Gastrocnemius medialis (tissue), 4 donors: ENCODE results near the gene NUDT8. TPM values are rescaled to one million over a fixed set of nuclear protein-coding genes. Genes with fewer than 3 reads are reported as not detected.

Experiments used
- ATAC-seq, 2 donors: fragments of 150-250 bp; one replicate each; pipeline ENCODE4 v1.9.1; 2016
- DNase-seq, 2 donors: peaks; one replicate each; pipeline ENCODE4 v3.0.0-alpha.2; 2019
- H3K27ac ChIP-seq, 4 donors: fragments of 200-600 bp; sonication (generic); 1 replicate in 1 of 4; 2 replicates in 3 of 4; pipeline ENCODE4 v1.5.1; 2016 to 2018; ENCODE audit warnings: mild to moderate bottlenecking in 2 of 4, moderate library complexity in 1 of 4
- H3K27me3 ChIP-seq, 3 donors: fragments of 200-600 bp; sonication (generic) in 2 of 3; 1 replicate in 1 of 3; 2 replicates in 2 of 3; pipeline versions ENCODE4 v1.5.1 to v1.6.0; 2016 to 2019; ENCODE audit warnings: mild to moderate bottlenecking in 1 of 3, moderate library complexity in 1 of 3
- H3K36me3 ChIP-seq, 2 donors: fragments of 200-600 bp; sonication (generic) in 1 of 2; one replicate each; pipeline ENCODE4 v1.5.1; 2017 to 2018
- H3K4me1 ChIP-seq, 2 donors: fragments of 200-600 bp; sonication (generic) in 1 of 2; one replicate each; pipeline ENCODE4 v1.5.1; 2016 to 2017; ENCODE audit warnings: mild to moderate bottlenecking in 2 of 2
- H3K4me3 ChIP-seq, 4 donors: fragments of 200-600 bp; sonication (generic) in 3 of 4; 1 replicate in 1 of 4; 2 replicates in 3 of 4; pipeline ENCODE4 v1.5.1; 2016 to 2019; ENCODE audit warnings: mild to moderate bottlenecking in 2 of 4
- H3K9me3 ChIP-seq, 3 donors: fragments of 200-600 bp; sonication (generic) in 2 of 3; 1 replicate in 1 of 3; 2 replicates in 2 of 3; pipeline ENCODE4 v1.5.1; 2016 to 2019
- POLR2A ChIP-seq, 2 donors: fragments of 450-650 bp; IDR thresholded peaks; one replicate each; pipeline ENCODE4 v1.6.1; 2017; ENCODE audit warnings: antibody characterized with exemption in 2 of 2, mild to moderate bottlenecking in 2 of 2, moderate library complexity in 2 of 2
- in situ Hi-C, 4 donors: fragments of 200-750 bp; cut with MboI; loops; one replicate each; pipeline versions ENCODE4 v1.15.0 to v1.8.0; 2017; ENCODE audit warnings: low sequenced_read_pairs in 4 of 4
- intact Hi-C: fragments of 100-400 bp; cut with DNase I; formaldehyde crosslinking; loops from one replicate; pipeline ENCODE4 v1.15.1; 2023; ENCODE audit warnings: low total_unique reads
- total RNA-seq, 4 donors: library from RNA; depleted of rRNA; stranded (reverse); fragments of >200 nt; gene quantifications; one replicate each; pipeline versions ENCODE4 v1.1.0 to v1.2.3, GENCODE V29; 2016
- TF ChIP-seq, protein P1 (sequence below), 5 experiments: fragments of 450-650 bp in 3 of 5; fragments of 200-600 bp in 2 of 5; sonication (generic) in 2 of 5; IDR thresholded peaks in 4 of 5; conservative IDR thresholded peaks in 1 of 5; 1 replicate in 4 of 5; 2 replicates in 1 of 5; pipeline ENCODE4 v1.5.1; 2016 to 2019; ENCODE audit warnings: antibody characterized with exemption in 5 of 5, mild to moderate bottlenecking in 3 of 5, moderate library complexity in 3 of 5

NUDT8 gene
- total RNA-seq, 4 donors from 2014 or later = 23.3 to 42.4 (median 36.2) TPM

- in situ Hi-C loops = no loop called here
- intact Hi-C loops = loop anchor here (10.0 kb wide), 1 partner anchor 59 kb away; no protein-coding TSS in a partner anchor
Observed at GRCh38 chr11:67645521-67646461, 16.1 kb upstream of the NUDT8 start.

DNA sequence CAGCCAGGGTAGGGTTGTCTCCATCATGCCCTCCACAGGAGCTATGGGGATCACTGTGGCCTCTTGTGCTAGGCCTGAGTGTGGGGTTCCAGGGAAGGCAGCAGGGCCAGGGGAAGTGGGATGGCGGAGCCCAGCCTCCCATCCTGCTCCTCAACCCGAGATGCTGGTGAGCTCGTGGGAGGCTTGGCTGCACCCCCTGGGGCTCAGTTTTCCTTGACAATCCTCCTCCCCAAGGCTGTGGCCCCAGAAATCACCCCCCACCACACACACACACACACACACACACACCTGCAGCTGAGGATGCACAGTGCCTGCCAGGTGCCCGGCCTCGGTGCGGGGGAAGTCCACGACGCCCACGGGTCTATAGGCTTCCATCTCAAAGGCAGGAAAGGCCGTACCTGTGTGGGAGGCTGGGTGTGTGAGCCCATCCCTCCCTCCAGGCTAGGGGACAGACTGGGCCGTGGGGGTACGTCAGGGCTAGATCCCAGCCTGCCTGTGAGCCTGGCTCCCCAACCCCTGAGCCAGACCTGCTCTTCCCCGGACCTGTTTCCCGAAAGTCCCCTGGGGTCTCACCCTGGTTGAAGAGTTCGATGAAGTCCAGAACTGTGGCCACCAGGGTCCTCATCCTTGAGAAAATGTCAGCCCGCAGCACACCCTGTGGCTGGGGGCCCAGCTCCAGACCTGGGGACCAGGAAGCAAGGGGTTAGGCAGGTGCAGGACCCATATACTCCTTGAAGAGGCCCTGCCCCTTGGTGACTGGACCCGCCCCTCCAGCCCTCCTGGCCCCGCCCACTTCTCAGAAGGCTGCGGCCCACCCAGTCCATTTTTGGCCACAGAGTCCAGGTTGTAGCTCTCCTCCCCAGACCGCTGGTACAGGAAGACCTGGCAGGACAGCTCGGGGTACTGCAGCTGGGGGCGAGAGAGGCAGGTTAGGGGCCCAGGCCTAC, 15.0 kb upstream of the NUDT8 start:
- Histone ChIP-seq H3K9me3 (no peaks in the 10 kb centered on the region), H3K4me3 (no peak overlapping the region), H3K4me1 (no peaks in the 10 kb centered on the region), H3K36me3 (no peaks in the 10 kb centered on the region), H3K27me3 (peaks cover 8 to 10% (median 9%) of the 10 kb centered on the region in 3 donors), H3K27ac (no peak overlapping the region)
- ATAC-seq (no peak), DNase-seq (no peak)
- in situ Hi-C loops (no loop called here), intact Hi-C loops (loop anchor here (10.0 kb wide), 1 partner anchor 60 kb away; no protein-coding TSS in a partner anchor)
- TF ChIP-seq, protein P1, sequence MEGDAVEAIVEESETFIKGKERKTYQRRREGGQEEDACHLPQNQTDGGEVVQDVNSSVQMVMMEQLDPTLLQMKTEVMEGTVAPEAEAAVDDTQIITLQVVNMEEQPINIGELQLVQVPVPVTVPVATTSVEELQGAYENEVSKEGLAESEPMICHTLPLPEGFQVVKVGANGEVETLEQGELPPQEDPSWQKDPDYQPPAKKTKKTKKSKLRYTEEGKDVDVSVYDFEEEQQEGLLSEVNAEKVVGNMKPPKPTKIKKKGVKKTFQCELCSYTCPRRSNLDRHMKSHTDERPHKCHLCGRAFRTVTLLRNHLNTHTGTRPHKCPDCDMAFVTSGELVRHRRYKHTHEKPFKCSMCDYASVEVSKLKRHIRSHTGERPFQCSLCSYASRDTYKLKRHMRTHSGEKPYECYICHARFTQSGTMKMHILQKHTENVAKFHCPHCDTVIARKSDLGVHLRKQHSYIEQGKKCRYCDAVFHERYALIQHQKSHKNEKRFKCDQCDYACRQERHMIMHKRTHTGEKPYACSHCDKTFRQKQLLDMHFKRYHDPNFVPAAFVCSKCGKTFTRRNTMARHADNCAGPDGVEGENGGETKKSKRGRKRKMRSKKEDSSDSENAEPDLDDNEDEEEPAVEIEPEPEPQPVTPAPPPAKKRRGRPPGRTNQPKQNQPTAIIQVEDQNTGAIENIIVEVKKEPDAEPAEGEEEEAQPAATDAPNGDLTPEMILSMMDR (IDR thresholded peaks at IDR 0.05 in 4 of 5, conservative IDR thresholded peaks at IDR 0.05 in 1 of 5) = no peak
- TF ChIP-seq POLR2A (IDR thresholded peaks at IDR 0.05) = no peak

More at GRCh38 chr11:67645521-67646461, 16.1 kb upstream of the NUDT8 start:
- DNase-seq = no peak
- Histone ChIP-seq H3K4me1 (no peaks in the 10 kb centered on the region), H3K27me3 (peaks cover 0 to 2% (median 2%) of the 10 kb centered on the region in 3 donors), H3K4me3 (no peak overlapping the region), H3K27ac (no peak overlapping the region), H3K36me3 (no peaks in the 10 kb centered on the region), H3K9me3 (no peaks in the 10 kb centered on the region)
- no peak for TF ChIP-seq POLR2A (IDR thresholded peaks at IDR 0.05)
- TF ChIP-seq, protein P1 (IDR thresholded peaks at IDR 0.05 in 4 of 5, conservative IDR thresholded peaks at IDR 0.05 in 1 of 5) = no peak
- no peak for ATAC-seq

GRCh38 chr11:67644042-67644441, 14.3 kb upstream of the NUDT8 start:
- intact Hi-C loops (loop anchor here (10.0 kb wide), 1 partner anchor 61 kb away; no protein-coding TSS in a partner anchor), in situ Hi-C loops (no loop called here)
- Histone ChIP-seq H3K27ac (no peak overlapping the region), H3K9me3 (no peaks in the 10 kb centered on the region), H3K4me3 (no peak overlapping the region), H3K4me1 (no peaks in the 10 kb centered on the region), H3K36me3 (no peaks in the 10 kb centered on the region), H3K27me3 (peaks cover 8 to 15% (median 11%) of the 10 kb centered on the region in 3 donors)
- TF ChIP-seq, protein P1 (IDR thresholded peaks at IDR 0.05 in 4 of 5, conservative IDR thresholded peaks at IDR 0.05 in 1 of 5) = no peak
- TF ChIP-seq POLR2A (IDR thresholded peaks at IDR 0.05) = no peak
- no peak for ATAC-seq
- no peak for DNase-seq

- Histone ChIP-seq H3K27ac (no peak overlapping the region), H3K27me3 (peaks cover 6 to 15% (median 11%) of the 10 kb centered on the region in 3 donors), H3K4me3 (no peak overlapping the region), H3K4me1 (no peaks in the 10 kb centered on the region), H3K36me3 (no peaks in the 10 kb centered on the region), H3K9me3 (no peaks in the 10 kb centered on the region)
- no peak for DNase-seq
- in situ Hi-C loops = no loop called here
- TF ChIP-seq, protein P1 (IDR thresholded peaks at IDR 0.05 in 4 of 5, conservative IDR thresholded peaks at IDR 0.05 in 1 of 5) = no peak
- TF ChIP-seq POLR2A (IDR thresholded peaks at IDR 0.05) = no peak
- ATAC-seq = no peak
- intact Hi-C loops = loop anchor here (10.0 kb wide), 1 partner anchor 62 kb away; no protein-coding TSS in a partner anchor
Observed at GRCh38 chr11:67642173-67643120, 12.7 kb upstream of the NUDT8 start.
